ENCODE measurements around the gene GAPDHS. TPM values are rescaled to one million over a fixed set of nuclear protein-coding genes. Genes with fewer than 3 reads are reported as not detected.

GAPDHS gene
- total RNA-seq, 4 donors from 2014 or later: not detected

GRCh38 chr19:35555301-35556005 is 22.2 kb downstream of the GAPDHS start:
- no peak overlapping the region for H3K27ac ChIP-seq
- in situ Hi-C loops (cut with MboI; ENCODE audit: low sequenced_read_pairs in 4 of 4): no loop called here

DNA sequence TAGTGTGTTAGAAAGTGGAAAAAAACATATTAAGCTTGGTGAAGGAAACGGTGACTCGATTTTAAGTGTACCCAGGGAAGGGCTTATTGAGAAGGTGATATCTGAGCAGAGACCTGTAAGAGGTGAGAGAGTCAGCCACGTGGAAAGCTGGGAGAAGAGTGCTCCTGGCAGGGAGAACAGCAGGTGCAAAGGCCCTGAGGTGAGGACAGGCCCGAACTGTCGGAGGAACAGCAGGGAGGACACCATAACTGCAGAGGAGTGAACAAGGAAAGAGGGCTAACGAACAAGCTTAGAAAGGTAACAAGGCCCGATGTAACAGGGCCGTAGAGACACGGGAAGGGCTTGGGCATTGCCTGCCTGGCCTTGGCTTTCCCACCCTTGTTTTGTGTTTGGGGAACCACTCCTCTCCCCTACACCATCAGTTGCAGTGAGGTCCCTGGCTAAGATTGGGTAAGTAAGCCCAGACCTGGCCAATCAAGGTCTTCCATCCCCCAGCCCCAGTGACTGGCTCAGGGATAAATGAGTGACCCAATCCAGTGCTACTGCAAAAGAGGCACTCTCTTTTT is 22.9 kb downstream of the GAPDHS start:
- intact Hi-C loops (cut with DNase I; ENCODE audit: low total_unique reads) (no loop called here), in situ Hi-C loops (cut with MboI; ENCODE audit: low sequenced_read_pairs in 4 of 4) (no loop called here)

More at GRCh38 chr19:35555301-35556005, 22.2 kb downstream of the GAPDHS start:
- Histone ChIP-seq H3K9me3 (no peaks in the 10 kb centered on the region), H3K4me1 (peaks cover 0 to 9% of the 10 kb centered on the region in 2 donors), H3K27me3 (peaks cover 15 to 24% (median 23%) of the 10 kb centered on the region in 3 donors), H3K4me3 (no peak overlapping the region), H3K36me3 (no peaks in the 10 kb centered on the region)
- TF ChIP-seq POLR2A (IDR thresholded peaks at IDR 0.05): no peak
- TF ChIP-seq, protein P1, sequence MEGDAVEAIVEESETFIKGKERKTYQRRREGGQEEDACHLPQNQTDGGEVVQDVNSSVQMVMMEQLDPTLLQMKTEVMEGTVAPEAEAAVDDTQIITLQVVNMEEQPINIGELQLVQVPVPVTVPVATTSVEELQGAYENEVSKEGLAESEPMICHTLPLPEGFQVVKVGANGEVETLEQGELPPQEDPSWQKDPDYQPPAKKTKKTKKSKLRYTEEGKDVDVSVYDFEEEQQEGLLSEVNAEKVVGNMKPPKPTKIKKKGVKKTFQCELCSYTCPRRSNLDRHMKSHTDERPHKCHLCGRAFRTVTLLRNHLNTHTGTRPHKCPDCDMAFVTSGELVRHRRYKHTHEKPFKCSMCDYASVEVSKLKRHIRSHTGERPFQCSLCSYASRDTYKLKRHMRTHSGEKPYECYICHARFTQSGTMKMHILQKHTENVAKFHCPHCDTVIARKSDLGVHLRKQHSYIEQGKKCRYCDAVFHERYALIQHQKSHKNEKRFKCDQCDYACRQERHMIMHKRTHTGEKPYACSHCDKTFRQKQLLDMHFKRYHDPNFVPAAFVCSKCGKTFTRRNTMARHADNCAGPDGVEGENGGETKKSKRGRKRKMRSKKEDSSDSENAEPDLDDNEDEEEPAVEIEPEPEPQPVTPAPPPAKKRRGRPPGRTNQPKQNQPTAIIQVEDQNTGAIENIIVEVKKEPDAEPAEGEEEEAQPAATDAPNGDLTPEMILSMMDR (IDR thresholded peaks at IDR 0.05 in 4 of 5, conservative IDR thresholded peaks at IDR 0.05 in 1 of 5): no peak
- intact Hi-C loops (cut with DNase I; ENCODE audit: low total_unique reads): no loop called here
- ATAC-seq (no peak), DNase-seq (no peak)

GRCh38 chr19:35556846-35557538 is 23.7 kb downstream of the GAPDHS start:
- H3K27ac ChIP-seq: no peak overlapping the region
- peaks cover 19 to 28% (median 23%) of the 10 kb centered on the region in 3 donors for H3K27me3 ChIP-seq
- no peaks in the 10 kb centered on the region for H3K36me3 ChIP-seq
- ATAC-seq (no peak), DNase-seq (no peak)
- no peaks in the 10 kb centered on the region for H3K9me3 ChIP-seq
- no peak overlapping the region for H3K4me3 ChIP-seq
- in situ Hi-C loops (cut with MboI; ENCODE audit: low sequenced_read_pairs in 4 of 4): no loop called here
- TF ChIP-seq, protein P1 (IDR thresholded peaks at IDR 0.05 in 4 of 5, conservative IDR thresholded peaks at IDR 0.05 in 1 of 5): no peak
- TF ChIP-seq POLR2A (IDR thresholded peaks at IDR 0.05): no peak
- peaks cover 0 to 9% of the 10 kb centered on the region in 2 donors for H3K4me1 ChIP-seq
- intact Hi-C loops (cut with DNase I; ENCODE audit: low total_unique reads): no loop called here

More for the DNA sequence above, 22.9 kb downstream of the GAPDHS start:
- Histone ChIP-seq H3K27ac (no peak overlapping the region), H3K4me3 (no peak overlapping the region), H3K27me3 (peaks cover 15 to 25% (median 23%) of the 10 kb centered on the region in 3 donors), H3K36me3 (no peaks in the 10 kb centered on the region), H3K4me1 (peaks cover 0 to 9% of the 10 kb centered on the region in 2 donors), H3K9me3 (no peaks in the 10 kb centered on the region)
- DNase-seq (no peak), ATAC-seq (no peak)
- no peak for TF ChIP-seq POLR2A (IDR thresholded peaks at IDR 0.05)
- TF ChIP-seq, protein P1 (IDR thresholded peaks at IDR 0.05 in 4 of 5, conservative IDR thresholded peaks at IDR 0.05 in 1 of 5): no peak

DNA sequence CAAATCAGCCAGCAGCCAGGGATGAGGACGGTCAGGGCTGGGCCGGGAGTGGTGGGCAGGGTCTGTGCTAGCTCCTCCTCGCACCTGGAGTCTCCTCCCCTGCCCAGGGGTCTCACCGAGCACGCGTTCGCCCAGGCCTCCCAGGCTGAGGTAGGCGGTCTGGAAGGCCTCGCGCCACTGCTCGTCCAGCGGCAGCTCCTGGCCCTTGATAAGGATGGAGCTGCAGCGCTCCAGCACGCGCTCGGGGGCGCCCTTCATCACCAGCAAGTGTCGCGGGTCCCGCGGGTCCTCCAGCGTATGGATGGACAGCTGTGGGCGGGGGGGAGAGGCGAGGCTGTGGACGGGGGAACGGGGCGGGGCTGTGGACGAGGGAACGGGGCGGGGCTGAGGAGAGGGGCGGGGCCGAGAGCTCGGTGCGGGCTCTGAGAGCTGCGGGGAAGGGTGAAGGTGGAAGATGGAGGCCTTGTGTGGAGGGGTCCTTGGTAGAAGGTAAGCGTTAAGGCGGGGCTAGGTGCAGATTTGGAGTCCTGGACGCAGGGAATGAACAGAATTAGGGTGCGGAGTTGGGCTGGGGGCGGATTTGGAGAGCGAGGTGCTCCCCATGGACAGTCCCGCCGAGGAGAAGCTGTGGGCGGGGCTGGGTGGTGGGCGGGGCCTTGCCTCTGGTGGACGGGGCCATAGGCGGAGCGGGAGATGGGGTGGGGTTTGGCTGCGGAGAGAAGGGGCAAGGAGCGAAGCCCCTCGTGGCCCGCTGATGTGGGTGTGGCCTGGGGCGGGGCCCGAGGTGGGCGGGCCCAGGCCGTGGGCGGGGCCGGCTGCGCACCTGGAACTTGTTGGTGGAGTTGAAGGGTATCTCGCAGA is 24.5 kb downstream of the GAPDHS start:
- Histone ChIP-seq H3K27ac (no peak overlapping the region), H3K9me3 (no peaks in the 10 kb centered on the region), H3K36me3 (no peaks in the 10 kb centered on the region), H3K27me3 (peaks cover 19 to 28% (median 23%) of the 10 kb centered on the region in 3 donors), H3K4me3 (peak overlapping the region; percentile 37 to 52 (median 48)), H3K4me1 (peaks cover 0 to 9% of the 10 kb centered on the region in 2 donors)
- intact Hi-C loops (cut with DNase I; ENCODE audit: low total_unique reads): no loop called here
- in situ Hi-C loops (cut with MboI; ENCODE audit: low sequenced_read_pairs in 4 of 4): no loop called here
- ATAC-seq (peak; percentile 60 to 70), DNase-seq (peak in 1 of 2 donors; percentile 34)
- no peak for TF ChIP-seq POLR2A (IDR thresholded peaks at IDR 0.05)
- TF ChIP-seq, protein P1 (IDR thresholded peaks at IDR 0.05 in 4 of 5, conservative IDR thresholded peaks at IDR 0.05 in 1 of 5): no peak
